ENCODE measurements around the gene DCAF8.

Gene DCAF8

GRCh38 chr1:160171980-160172379 lies 90.4 kb downstream of the DCAF8 start:
- DNase-seq (ENCODE audit: extremely low read depth in 1 of 2, low read depth in 1 of 2): no peak

GRCh38 chr1:160171354-160171753 lies 91.0 kb downstream of the DCAF8 start:
- no peak for DNase-seq (ENCODE audit: extremely low read depth in 1 of 2, low read depth in 1 of 2)

GRCh38 chr1:160169553-160170399 lies 92.6 kb downstream of the DCAF8 start:
- no peak for DNase-seq (ENCODE audit: extremely low read depth in 1 of 2, low read depth in 1 of 2)

- no peak for DNase-seq (ENCODE audit: extremely low read depth in 1 of 2, low read depth in 1 of 2)
Observed at GRCh38 chr1:160168609-160169369, 93.6 kb downstream of the DCAF8 start.

GRCh38 chr1:160168016-160168415 lies 94.3 kb downstream of the DCAF8 start:
- no peak for DNase-seq (ENCODE audit: extremely low read depth in 1 of 2, low read depth in 1 of 2)

- no peak for DNase-seq (ENCODE audit: extremely low read depth in 1 of 2, low read depth in 1 of 2)
Observed at GRCh38 chr1:160167580-160167979, 94.8 kb downstream of the DCAF8 start.

- DNase-seq (ENCODE audit: extremely low read depth in 1 of 2, low read depth in 1 of 2): no peak
Observed at GRCh38 chr1:160167056-160167455, 95.3 kb downstream of the DCAF8 start.

- DNase-seq (ENCODE audit: extremely low read depth in 1 of 2, low read depth in 1 of 2): no peak
Observed at GRCh38 chr1:160166166-160166868, 96.0 kb downstream of the DCAF8 start.
